Stomach smooth muscle (tissue), 2 donors: Measurements from ENCODE around the gene RGS18.
"Not testable (repeated sequence)": the region's sequence is repeated elsewhere in the genome, so short reads cannot be mapped to it uniquely, and the experiment has no call there.

Source experiments
- H3K27ac ChIP-seq: one replicate; pipeline ENCODE4 v1.7.0; 2013; ENCODE audit warnings: mild to moderate bottlenecking, low read length, inconsistent platforms
- H3K27me3 ChIP-seq, 2 donors: one replicate each; pipeline ENCODE4 v1.7.0; 2013; ENCODE audit warnings: low read length in 2 of 2; ENCODE audit not compliant: insufficient read depth in 2 of 2, control insufficient read depth in 1 of 2
- H3K36me3 ChIP-seq, 2 donors: one replicate each; pipeline ENCODE4 v1.7.0; 2013; ENCODE audit warnings: low read length in 2 of 2; ENCODE audit not compliant: control insufficient read depth in 2 of 2, insufficient read depth in 2 of 2
- H3K4me1 ChIP-seq: one replicate; pipeline ENCODE4 v1.7.0; 2013; ENCODE audit warnings: low read length; ENCODE audit not compliant: control insufficient read depth, insufficient read depth
- H3K4me3 ChIP-seq, 2 donors: one replicate each; pipeline ENCODE4 v1.7.0; 2013; ENCODE audit warnings: low read length in 2 of 2
- H3K9ac ChIP-seq, 2 donors: one replicate each; pipeline ENCODE4 v1.7.0; 2013; ENCODE audit warnings: low read length in 2 of 2, mild to moderate bottlenecking in 1 of 2
- H3K9me3 ChIP-seq, 2 donors: one replicate each; pipeline ENCODE4 v1.7.0; 2013; ENCODE audit warnings: low read length in 2 of 2; ENCODE audit not compliant: control insufficient read depth in 2 of 2
- donor health status: healthy.
- donor health status: Pancreatic carcinoma.

RGS18 gene

GRCh38 chr1:192162376-192162775, 4.1 kb downstream of the RGS18 start:
- Histone ChIP-seq H3K4me1 (no peaks in the 10 kb centered on the region), H3K4me3 (no peak overlapping the region), H3K36me3 (no peaks in the 10 kb centered on the region), H3K27ac (no peak overlapping the region), H3K9ac (no peak overlapping the region), H3K27me3 (no peaks in the 10 kb centered on the region), H3K9me3 (no peaks in the 10 kb centered on the region)

GRCh38 chr1:192165002-192165401, 6.7 kb downstream of the RGS18 start:
- not testable (repeated sequence) for H3K4me1 ChIP-seq, H3K27me3 ChIP-seq, H3K9me3 ChIP-seq, H3K9ac ChIP-seq, H3K36me3 ChIP-seq, H3K27ac ChIP-seq, H3K4me3 ChIP-seq

- Histone ChIP-seq H3K27me3 (no peaks in the 10 kb centered on the region), H3K9me3 (no peaks in the 10 kb centered on the region), H3K4me1 (no peaks in the 10 kb centered on the region), H3K36me3 (no peaks in the 10 kb centered on the region), H3K4me3 (no peak overlapping the region), H3K27ac (no peak overlapping the region), H3K9ac (no peak overlapping the region)
Measured at GRCh38 chr1:192167011-192167410, 8.7 kb downstream of the RGS18 start.

- Histone ChIP-seq H3K9ac (no peak overlapping the region), H3K36me3 (no peaks in the 10 kb centered on the region), H3K4me1 (no peaks in the 10 kb centered on the region), H3K27ac (no peak overlapping the region), H3K4me3 (no peak overlapping the region), H3K9me3 (no peaks in the 10 kb centered on the region), H3K27me3 (no peaks in the 10 kb centered on the region)
Measured at GRCh38 chr1:192167911-192168700, 9.8 kb downstream of the RGS18 start.

- Histone ChIP-seq H3K36me3 (no peaks in the 10 kb centered on the region), H3K9ac (no peak overlapping the region), H3K4me1 (no peaks in the 10 kb centered on the region), H3K4me3 (no peak overlapping the region), H3K27ac (no peak overlapping the region), H3K9me3 (no peaks in the 10 kb centered on the region), H3K27me3 (no peaks in the 10 kb centered on the region)
Measured at GRCh38 chr1:192168964-192169363, 10.7 kb downstream of the RGS18 start.

GRCh38 chr1:192170196-192170984, 12.1 kb downstream of the RGS18 start:
- no peak overlapping the region for H3K4me3 ChIP-seq
- no peaks in the 10 kb centered on the region for H3K4me1 ChIP-seq
- no peaks in the 10 kb centered on the region for H3K27me3 ChIP-seq
- no peaks in the 10 kb centered on the region for H3K9me3 ChIP-seq
- no peak overlapping the region for H3K27ac ChIP-seq
- H3K36me3 ChIP-seq = no peaks in the 10 kb centered on the region
- no peak overlapping the region for H3K9ac ChIP-seq

- Histone ChIP-seq H3K9me3 (no peaks in the 10 kb centered on the region), H3K9ac (no peak overlapping the region), H3K4me1 (no peaks in the 10 kb centered on the region)
Measured at GRCh38 chr1:192171123-192171522, 12.9 kb downstream of the RGS18 start.

GRCh38 chr1:192175971-192176370, 17.7 kb downstream of the RGS18 start:
- Histone ChIP-seq H3K9ac (no peak overlapping the region), H3K27me3 (no peaks in the 10 kb centered on the region), H3K27ac (no peak overlapping the region), H3K9me3 (no peaks in the 10 kb centered on the region), H3K4me1 (no peaks in the 10 kb centered on the region), H3K36me3 (no peaks in the 10 kb centered on the region), H3K4me3 (no peak overlapping the region)

More at GRCh38 chr1:192171123-192171522, 12.9 kb downstream of the RGS18 start:
- no peaks in the 10 kb centered on the region for H3K27me3 ChIP-seq
- H3K36me3 ChIP-seq = no peaks in the 10 kb centered on the region
- no peak overlapping the region for H3K4me3 ChIP-seq
- no peak overlapping the region for H3K27ac ChIP-seq

GRCh38 chr1:192183788-192184187, 25.5 kb downstream of the RGS18 start:
- no peak overlapping the region for H3K4me3 ChIP-seq
- H3K36me3 ChIP-seq = no peaks in the 10 kb centered on the region
- no peaks in the 10 kb centered on the region for H3K4me1 ChIP-seq
- H3K27me3 ChIP-seq = no peaks in the 10 kb centered on the region
- H3K9ac ChIP-seq = no peak overlapping the region
- H3K9me3 ChIP-seq = no peaks in the 10 kb centered on the region
- H3K27ac ChIP-seq = no peak overlapping the region

GRCh38 chr1:192186197-192186596, 27.9 kb downstream of the RGS18 start:
- H3K4me3 ChIP-seq = no peak overlapping the region
- no peaks in the 10 kb centered on the region for H3K36me3 ChIP-seq
- H3K27me3 ChIP-seq = no peaks in the 10 kb centered on the region
- H3K9me3 ChIP-seq = no peaks in the 10 kb centered on the region
- H3K9ac ChIP-seq = no peak overlapping the region
- no peaks in the 10 kb centered on the region for H3K4me1 ChIP-seq
- H3K27ac ChIP-seq = no peak overlapping the region

- H3K27me3 ChIP-seq = no peaks in the 10 kb centered on the region
- no peaks in the 10 kb centered on the region for H3K4me1 ChIP-seq
- no peaks in the 10 kb centered on the region for H3K9me3 ChIP-seq
- no peak overlapping the region for H3K4me3 ChIP-seq
- H3K27ac ChIP-seq = no peak overlapping the region
- no peak overlapping the region for H3K9ac ChIP-seq
- H3K36me3 ChIP-seq = no peaks in the 10 kb centered on the region
Measured at GRCh38 chr1:192190066-192190465, 31.8 kb downstream of the RGS18 start.
